PC-9 (cell line): Measurements from ENCODE around the gene TBCE. TPM values are rescaled to one million over a fixed set of nuclear protein-coding genes. Genes with fewer than 3 reads are reported as not detected.

ENCODE experiments used
- BruUV-seq: library from RNA; stranded (reverse); fragments of 400-500 nt; replicated peaks from 2 replicates; lab custom pipeline; 2021; lab: Mats Ljungman, UMichigan
- CTCF ChIA-PET: fragments of 300-600 bp; sonication (Branson Sonifier 250); formaldehyde crosslinking; loops from one replicate; lab custom pipeline; 2022; ENCODE audit warnings: antibody characterized with exemption; lab: Charles Lee
- POLR2A ChIA-PET: fragments of 300-600 bp; sonication (Branson Sonifier 250); formaldehyde crosslinking; loops from one replicate; lab custom pipeline; 2022; ENCODE audit warnings: antibody characterized with exemption; ENCODE audit not compliant: unreplicated experiment; lab: Charles Lee
- DNase-seq, 2 experiments: peaks; one replicate each; pipeline versions ENCODE4 v3.0.0 to v3.0.0-alpha.2; 2015 to 2022; ENCODE audit warnings: mixed read lengths in 1 of 2
- H2AFZ ChIP-seq: fragments of 200-600 bp; sonication (generic); 2 replicates; pipeline ENCODE4 v1.8.1; 2017; ENCODE audit warnings: antibody characterized with exemption
- H3F3A ChIP-seq: fragments of 200-600 bp; sonication (generic); 2 replicates; pipeline ENCODE4 v1.8.1; 2017; ENCODE audit warnings: antibody characterized with exemption, mild to moderate bottlenecking, low read depth; ENCODE audit not compliant: insufficient read depth
- H3K27ac ChIP-seq: fragments of 200-600 bp; sonication (generic); 2 replicates; pipeline ENCODE4 v1.6.1; 2016; ENCODE audit warnings: mixed run types
- H3K27me3 ChIP-seq: fragments of 200-600 bp; sonication (generic); 2 replicates; pipeline ENCODE4 v1.6.1; 2016; ENCODE audit warnings: low read depth, mixed run types; ENCODE audit not compliant: insufficient read depth
- H3K36me3 ChIP-seq: fragments of 200-600 bp; sonication (generic); 2 replicates; pipeline ENCODE4 v1.6.1; 2016; ENCODE audit warnings: low read depth, mixed run types
- H3K4me1 ChIP-seq: fragments of 200-600 bp; sonication (generic); replicated peaks from 2 replicates; pipeline ENCODE4 v1.6.1; 2016; ENCODE audit warnings: mixed run types; ENCODE audit not compliant: insufficient read depth
- H3K4me2 ChIP-seq: fragments of 200-600 bp; sonication (generic); 2 replicates; pipeline ENCODE4 v1.6.1; 2017; ENCODE audit warnings: mixed run types
- H3K4me3 ChIP-seq: fragments of 200-600 bp; sonication (generic); 2 replicates; pipeline ENCODE4 v1.6.1; 2016; ENCODE audit warnings: mixed run types
- H3K79me2 ChIP-seq: fragments of 200-600 bp; sonication (generic); 2 replicates; pipeline ENCODE4 v1.6.1; 2017; ENCODE audit warnings: low read depth, mixed run types
- H3K9me2 ChIP-seq: fragments of 200-600 bp; sonication (generic); 2 replicates; pipeline ENCODE4 v1.8.1; 2017; ENCODE audit warnings: mild to moderate bottlenecking; ENCODE audit not compliant: insufficient read depth
- H3K9me3 ChIP-seq: fragments of 200-600 bp; sonication (generic); 2 replicates; pipeline ENCODE4 v1.8.1; 2016; ENCODE audit warnings: low read depth; ENCODE audit not compliant: insufficient read depth
- H4K20me1 ChIP-seq: fragments of 200-600 bp; sonication (generic); 2 replicates; pipeline ENCODE4 v1.8.1; 2017; ENCODE audit not compliant: insufficient read depth
- CTCF ChIP-seq: fragments of 200-600 bp; sonication (generic); conservative IDR thresholded peaks from 2 replicates; pipeline ENCODE4 v1.6.1; 2017; ENCODE audit warnings: mixed run types, antibody characterized with exemption, mild to moderate bottlenecking, moderate library complexity
- EZH2 ChIP-seq: fragments of 200-600 bp; sonication (generic); IDR thresholded peaks from 2 replicates; pipeline ENCODE4 v1.8.0; 2017; ENCODE audit warnings: antibody characterized with exemption, low read depth
- intact Hi-C: fragments of 100-400 bp; cut with micrococcal nuclease; formaldehyde crosslinking; loops from one replicate; pipeline ENCODE4 v1.10.0; 2022; ENCODE audit not compliant: unreplicated experiment
- total RNA-seq: library from RNA; stranded (reverse); gene quantifications from 2 replicates; pipeline ENCODE4 v1.2.3, GENCODE V29; 2021

Gene TBCE
- total RNA-seq, 1 experiment from 2014 or later = 18.9 TPM

GRCh38 chr1:235485558-235485957 lies 118.3 kb downstream of the TBCE start:
- no peaks in the 10 kb centered on the region for H3K79me2 ChIP-seq
- no peak overlapping the region for H3K4me2 ChIP-seq
- CTCF ChIA-PET = interaction anchor here (0.6 kb wide), 1 partner anchor 10 kb away, joined by 7 read pairs; no protein-coding TSS in a partner anchor
- no peaks in the 10 kb centered on the region for H3F3A ChIP-seq
- H3K27ac ChIP-seq = no peak overlapping the region
- no peaks in the 10 kb centered on the region for H3K27me3 ChIP-seq
- intact Hi-C loops = no loop called here
- TF ChIP-seq CTCF (no peak), EZH2 (no peak)
- POLR2A ChIA-PET = no interaction called here
- no TSS peak for BruUV-seq
- H3K4me3 ChIP-seq = no peak overlapping the region
- H3K9me2 ChIP-seq = no peaks in the 10 kb centered on the region
- H4K20me1 ChIP-seq = peaks cover 4% of the 10 kb centered on the region; the same call in 1 of the 2 replicates
- H3K9me3 ChIP-seq = no peaks in the 10 kb centered on the region
- H3K36me3 ChIP-seq = peaks cover 8% of the 10 kb centered on the region; the same call in 1 of the 2 replicates
- no peak overlapping the region for H2AFZ ChIP-seq
- no peak for DNase-seq
- H3K4me1 ChIP-seq = no peaks in the 10 kb centered on the region

- Histone ChIP-seq H3K27me3 (no peaks in the 10 kb centered on the region), H3F3A (no peaks in the 10 kb centered on the region), H3K36me3 (peaks cover 8% of the 10 kb centered on the region; the same call in 1 of the 2 replicates), H3K79me2 (no peaks in the 10 kb centered on the region), H3K4me1 (no peaks in the 10 kb centered on the region), H4K20me1 (peaks cover 7% of the 10 kb centered on the region; the same call in 1 of the 2 replicates), H2AFZ (no peak overlapping the region), H3K9me2 (no peaks in the 10 kb centered on the region), H3K9me3 (no peaks in the 10 kb centered on the region), H3K4me3 (no peak overlapping the region), H3K27ac (no peak overlapping the region), H3K4me2 (no peak overlapping the region)
- ChIA-PET POLR2A (no interaction called here), CTCF (no interaction called here)
- no peak for TF ChIP-seq CTCF
- DNase-seq = no peak
- intact Hi-C loops = loop anchor here (2.0 kb wide), 1 partner anchor 14 kb away; no protein-coding TSS in a partner anchor
- no TSS peak for BruUV-seq
Observed at GRCh38 chr1:235486321-235486720, 119.1 kb downstream of the TBCE start.

- Histone ChIP-seq H3K27ac (no peak overlapping the region), H3K9me3 (no peaks in the 10 kb centered on the region), H4K20me1 (peaks cover 11% of the 10 kb centered on the region; the same call in 1 of the 2 replicates), H3K9me2 (no peaks in the 10 kb centered on the region), H3K4me2 (no peak overlapping the region), H3K4me3 (no peak overlapping the region), H3K27me3 (no peaks in the 10 kb centered on the region), H3K79me2 (peaks cover 6% of the 10 kb centered on the region), H3K36me3 (peaks cover 27% of the 10 kb centered on the region; the same call in 1 of the 2 replicates), H3K4me1 (no peaks in the 10 kb centered on the region), H2AFZ (no peak overlapping the region), H3F3A (no peaks in the 10 kb centered on the region; the same call in 1 of the 2 replicates)
- intact Hi-C loops = no loop called here
- POLR2A ChIA-PET = no interaction called here
- no peak for TF ChIP-seq CTCF
- TF ChIP-seq EZH2 = no peak
- DNase-seq = no peak
- no TSS peak for BruUV-seq
- CTCF ChIA-PET = no interaction called here
Observed at GRCh38 chr1:235491644-235492043, 124.4 kb downstream of the TBCE start.
